Lower leg skin (tissue), 4 donors: ENCODE data around the gene ITLN2. TPM values are rescaled to one million over a fixed set of nuclear protein-coding genes. Genes with fewer than 3 reads are reported as not detected.
"Not testable (repeated sequence)": the region's sequence is repeated elsewhere in the genome, so short reads cannot be mapped to it uniquely, and the experiment has no call there.

Experiments
- DNase-seq, 2 donors: peaks; one replicate each; pipeline ENCODE4 v3.0.0-alpha.2; 2019; ENCODE audit warnings: low spot score in 2 of 2
- H3K4me3 ChIP-seq: fragments of 200-600 bp; sonication (generic); 2 replicates; pipeline ENCODE4 v1.5.1; 2017; ENCODE audit warnings: mild to moderate bottlenecking, low read depth; ENCODE audit not compliant: poor library complexity, severe bottlenecking
- CTCF ChIP-seq, 3 donors: fragments of 450-650 bp; IDR thresholded peaks; one replicate each; pipeline ENCODE4 v1.5.1; 2016; ENCODE audit warnings: antibody characterized with exemption in 3 of 3, mild to moderate bottlenecking in 3 of 3, moderate library complexity in 2 of 3
- POLR2A ChIP-seq, 2 donors: fragments of 450-650 bp; IDR thresholded peaks; one replicate each; pipeline ENCODE4 v1.6.1; 2016 to 2017; ENCODE audit warnings: antibody characterized with exemption in 2 of 2, mild to moderate bottlenecking in 1 of 2, moderate library complexity in 1 of 2
- WGBS, 2 donors: methylation state at CpG; one replicate each; pipeline ENCODE4 v1.1.5; 2018; 5-methylcytosine and 5-hydroxymethylcytosine counted together
- intact Hi-C: fragments of 100-400 bp; cut with DNase I; formaldehyde crosslinking; loops from one replicate; pipeline ENCODE4 v1.15.0; 2023; ENCODE audit warnings: low total_unique reads
- total RNA-seq, 4 donors: library from RNA; depleted of rRNA; stranded (reverse); fragments of >200 nt; gene quantifications; one replicate each; pipeline ENCODE4 v1.1.0, GENCODE V29; 2016

Gene ITLN2
- total RNA-seq, 4 donors from 2014 or later, result 1.0 to 1.2 TPM; not detected in 2

- H3K4me3 ChIP-seq, result no peak overlapping the region
- intact Hi-C loops, result loop anchor here (10.0 kb wide), 1 partner anchor 117 kb away; no protein-coding TSS in a partner anchor
- TF ChIP-seq POLR2A (IDR thresholded peaks at IDR 0.05) (no peak), CTCF (IDR thresholded peaks at IDR 0.05) (no peak)
- WGBS, 2 donors, result 34 to 35% methylated on average over 8 of the region's 8 CpGs
- peak; percentile 54 to 89 for DNase-seq
Measured at GRCh38 chr1:160951443-160952128, 3.0 kb downstream of the ITLN2 start.

- intact Hi-C loops, result loop anchor here (10.0 kb wide), 1 partner anchor 116 kb away; no protein-coding TSS in a partner anchor
- no peak for DNase-seq
- WGBS, 2 donors, result 84 to 98% methylated on average over 3 of the region's 3 CpGs
- H3K4me3 ChIP-seq, result no peak overlapping the region
- TF ChIP-seq POLR2A (IDR thresholded peaks at IDR 0.05), result no peak
- no peak for TF ChIP-seq CTCF (IDR thresholded peaks at IDR 0.05)
Measured at GRCh38 chr1:160950657-160951056, 4.0 kb downstream of the ITLN2 start.

- DNase-seq, result no peak
- no peak for TF ChIP-seq CTCF (IDR thresholded peaks at IDR 0.05)
- TF ChIP-seq POLR2A (IDR thresholded peaks at IDR 0.05), result no peak
- no peak overlapping the region for H3K4me3 ChIP-seq
- intact Hi-C loops, result loop anchor here (10.0 kb wide), 1 partner anchor 115 kb away; no protein-coding TSS in a partner anchor
- WGBS, 2 donors, result 84 to 89% methylated on average over 2 of the region's 2 CpGs
Measured at GRCh38 chr1:160949881-160950280, 4.7 kb downstream of the ITLN2 start.

- DNase-seq, H3K4me3 ChIP-seq, intact Hi-C loops: not testable (repeated sequence)
- WGBS, 2 donors, result 66 to 76% methylated on average over 7 of the region's 7 CpGs
Measured at GRCh38 chr1:160949216-160949880, 5.3 kb downstream of the ITLN2 start.

GRCh38 chr1:160947174-160947759, 7.3 kb downstream of the ITLN2 start:
- WGBS, 2 donors, result 33 to 44% methylated on average over 7 of the region's 7 CpGs
- peak in 1 of 2 donors; percentile 68 for DNase-seq
- intact Hi-C loops, H3K4me3 ChIP-seq: not testable (repeated sequence)

- WGBS, 2 donors, result 56 to 62% methylated on average over 6 of the region's 6 CpGs
- intact Hi-C loops, H3K4me3 ChIP-seq: not testable (repeated sequence)
- peak in 1 of 2 donors; percentile 21 for DNase-seq
Measured at GRCh38 chr1:160945881-160946280, 8.7 kb downstream of the ITLN2 start.

GRCh38 chr1:160945079-160945478, 9.5 kb downstream of the ITLN2 start:
- 82 to 86% methylated on average over 15 of the region's 15 CpGs for WGBS, 2 donors
- TF ChIP-seq CTCF (IDR thresholded peaks at IDR 0.05), result no peak
- TF ChIP-seq POLR2A (IDR thresholded peaks at IDR 0.05), result no peak
- H3K4me3 ChIP-seq, result no peak overlapping the region
- intact Hi-C loops, result no loop called here
- peak in 1 of 2 donors; percentile 73 for DNase-seq
